Mucosa of descending colon (tissue), 3 donors: ENCODE data around the gene DOCK1. TPM values are rescaled to one million over a fixed set of nuclear protein-coding genes. Genes with fewer than 3 reads are reported as not detected.

Experiments
- ATAC-seq: fragments of 200-7000 bp; cut with Tn5 transposase; one replicate; pipeline ENCODE4 v1.9.1; 2020; ENCODE audit warnings: mild to moderate bottlenecking, moderate library complexity
- DNase-seq, 3 donors: peaks; one replicate each; pipeline ENCODE4 v3.0.0-alpha.2; 2020
- H3K36me3 ChIP-seq: fragments of 200-600 bp; one replicate; pipeline ENCODE4 v1.8.0; 2021; ENCODE audit warnings: low read depth, mild to moderate bottlenecking
- H3K4me1 ChIP-seq: fragments of 200-600 bp; one replicate; pipeline ENCODE4 v1.8.0; 2021; ENCODE audit warnings: low read depth, mild to moderate bottlenecking
- H3K4me3 ChIP-seq: fragments of 200-600 bp; one replicate; pipeline ENCODE4 v1.8.0; 2021; ENCODE audit warnings: mild to moderate bottlenecking
- H3K9me3 ChIP-seq: fragments of 200-600 bp; one replicate; pipeline ENCODE4 v1.8.0; 2021; ENCODE audit warnings: mild to moderate bottlenecking
- CTCF ChIP-seq: fragments of 200-600 bp; IDR thresholded peaks from one replicate; pipeline ENCODE4 v1.8.0; 2022; ENCODE audit warnings: antibody characterized with exemption, mild to moderate bottlenecking
- intact Hi-C, 2 donors: fragments of 100-400 bp; cut with DNase I in 1 of 2; cut with micrococcal nuclease in 1 of 2; formaldehyde crosslinking; loops; one replicate each; pipeline versions ENCODE4 v1.11.0 to v1.11.1; 2022; cut with DNase I, micrococcal nuclease
- total RNA-seq, 3 donors: library from RNA; stranded (reverse); fragmentation: NEBNext Ultra II Directional in 2 of 3; extraction: Animal tissue kit (Norgen Biotek cat#: 25700) in 2 of 3; gene quantifications; one replicate each; pipeline versions ENCODE4 v1.2.1 to v1.2.4, GENCODE V29; 2021 to 2023
- donor health status: DM: no; HTN: no; CAD: no; lungs with moderate emphysema.
- donor health status: DM: no; HTN: no; CAD: no.
- donor health status: DM: no; HTN: yes; CAD: no.

Gene DOCK1
- total RNA-seq, 3 donors from 2014 or later = 56.5 to 103 (median 74.1) TPM

GRCh38 chr10:126950401-126951105 lies 45.3 kb downstream of the DOCK1 start:
- Histone ChIP-seq H3K9me3 (no peaks in the 10 kb centered on the region), H3K4me3 (no peak overlapping the region), H3K36me3 (no peaks in the 10 kb centered on the region), H3K4me1 (no peaks in the 10 kb centered on the region)
- no peak for TF ChIP-seq CTCF
- DNase-seq (no peak), ATAC-seq (no peak)
- intact Hi-C loops = no loop called here

- no peaks in the 10 kb centered on the region for H3K9me3 ChIP-seq
- DNase-seq (no peak), ATAC-seq (peak; percentile 66)
- no peak for TF ChIP-seq CTCF
- no peaks in the 10 kb centered on the region for H3K36me3 ChIP-seq
- H3K4me1 ChIP-seq = no peaks in the 10 kb centered on the region
- intact Hi-C loops = no loop called here
- H3K4me3 ChIP-seq = no peak overlapping the region
Measured at GRCh38 chr10:126953886-126954285, 48.7 kb downstream of the DOCK1 start.

GRCh38 chr10:126955396-126955795 lies 50.2 kb downstream of the DOCK1 start:
- TF ChIP-seq CTCF = no peak
- peak in 2 of 3 donors; percentile 17 to 37 for DNase-seq
- Histone ChIP-seq H3K9me3 (no peaks in the 10 kb centered on the region), H3K4me3 (no peak overlapping the region), H3K4me1 (no peaks in the 10 kb centered on the region), H3K36me3 (no peaks in the 10 kb centered on the region)
- ATAC-seq = peak; percentile 62
- intact Hi-C loops = no loop called here

- no peaks in the 10 kb centered on the region for H3K4me1 ChIP-seq
- H3K9me3 ChIP-seq = no peaks in the 10 kb centered on the region
- H3K36me3 ChIP-seq = no peaks in the 10 kb centered on the region
- TF ChIP-seq CTCF = no peak
- intact Hi-C loops = no loop called here
- no peak overlapping the region for H3K4me3 ChIP-seq
- ATAC-seq (no peak), DNase-seq (no peak)
Measured at GRCh38 chr10:126955934-126956711, 50.9 kb downstream of the DOCK1 start.

GRCh38 chr10:126956712-126957108 lies 51.5 kb downstream of the DOCK1 start:
- H3K36me3 ChIP-seq = no peaks in the 10 kb centered on the region
- no peak for TF ChIP-seq CTCF
- intact Hi-C loops = no loop called here
- H3K4me1 ChIP-seq = no peaks in the 10 kb centered on the region
- H3K4me3 ChIP-seq = no peak overlapping the region
- DNase-seq (no peak), ATAC-seq (no peak)
- no peaks in the 10 kb centered on the region for H3K9me3 ChIP-seq
